Kasumi-1 (cell line): ENCODE measurements around the gene LLGL2.
A peak's percentile ranks its signal among the peaks of the same experiment; 100 is the strongest.

Experiments
- DNase-seq, 2 experiments: peaks; one replicate each; lab custom pipeline; 2025; lab: John Stamatoyannopoulos, UW

Gene LLGL2

DNA sequence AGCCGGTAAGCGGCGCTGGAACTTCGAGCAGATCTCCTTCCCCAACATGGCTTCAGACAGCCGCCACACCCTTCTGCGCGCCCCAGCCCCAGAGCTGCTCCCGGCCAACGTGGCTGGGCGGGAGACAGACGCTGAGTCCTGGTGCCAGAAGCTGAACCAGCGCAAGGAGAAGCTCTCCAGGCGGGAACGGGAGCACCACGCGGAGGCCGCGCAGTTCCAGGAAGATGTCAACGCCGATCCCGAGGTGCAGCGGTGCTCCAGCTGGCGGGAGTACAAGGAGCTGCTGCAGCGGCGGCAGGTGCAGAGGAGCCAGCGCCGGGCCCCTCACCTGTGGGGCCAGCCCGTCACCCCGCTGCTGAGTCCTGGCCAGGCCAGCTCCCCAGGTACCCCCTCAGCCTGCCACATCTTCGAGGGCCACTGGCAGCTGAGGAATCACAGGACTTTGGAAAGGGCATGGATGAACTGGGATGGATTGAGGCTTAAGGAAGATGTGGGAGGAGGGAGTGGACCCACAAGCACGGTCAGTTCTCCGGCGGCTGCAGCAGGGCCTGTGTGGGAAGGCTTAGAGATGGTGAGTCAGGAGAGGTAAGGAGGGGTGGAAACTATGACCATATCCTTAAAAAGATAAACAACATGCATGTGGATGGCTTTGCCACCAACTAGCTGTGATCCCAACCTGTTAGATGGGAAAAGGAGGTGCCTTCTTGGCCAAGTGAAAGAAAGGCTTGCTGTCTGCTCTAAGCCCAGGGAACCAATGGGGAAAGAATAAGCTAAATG is 3.4 kb upstream of the LLGL2 start:
- DNase-seq, result no peak

DNA sequence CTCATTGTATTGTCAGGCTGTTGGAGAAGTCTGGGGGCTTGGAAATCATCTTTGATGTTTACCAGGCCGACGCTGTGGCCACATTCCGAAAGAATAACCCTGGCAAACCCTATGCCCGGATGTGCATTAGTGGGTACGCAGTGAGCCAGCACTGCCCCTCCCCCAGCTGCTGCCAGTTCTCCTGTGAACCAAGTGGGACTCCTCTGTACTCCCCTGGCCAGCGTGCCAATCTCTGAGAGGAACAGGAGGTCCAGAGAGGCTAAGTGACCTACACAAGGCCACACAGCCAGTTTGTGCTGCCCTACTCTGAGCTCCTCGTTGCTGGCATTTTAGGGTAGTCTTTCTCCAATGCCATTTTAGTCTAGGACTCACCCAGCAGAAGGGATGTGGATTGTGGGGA is 1.9 kb upstream of the LLGL2 start:
- DNase-seq, result no peak

DNA sequence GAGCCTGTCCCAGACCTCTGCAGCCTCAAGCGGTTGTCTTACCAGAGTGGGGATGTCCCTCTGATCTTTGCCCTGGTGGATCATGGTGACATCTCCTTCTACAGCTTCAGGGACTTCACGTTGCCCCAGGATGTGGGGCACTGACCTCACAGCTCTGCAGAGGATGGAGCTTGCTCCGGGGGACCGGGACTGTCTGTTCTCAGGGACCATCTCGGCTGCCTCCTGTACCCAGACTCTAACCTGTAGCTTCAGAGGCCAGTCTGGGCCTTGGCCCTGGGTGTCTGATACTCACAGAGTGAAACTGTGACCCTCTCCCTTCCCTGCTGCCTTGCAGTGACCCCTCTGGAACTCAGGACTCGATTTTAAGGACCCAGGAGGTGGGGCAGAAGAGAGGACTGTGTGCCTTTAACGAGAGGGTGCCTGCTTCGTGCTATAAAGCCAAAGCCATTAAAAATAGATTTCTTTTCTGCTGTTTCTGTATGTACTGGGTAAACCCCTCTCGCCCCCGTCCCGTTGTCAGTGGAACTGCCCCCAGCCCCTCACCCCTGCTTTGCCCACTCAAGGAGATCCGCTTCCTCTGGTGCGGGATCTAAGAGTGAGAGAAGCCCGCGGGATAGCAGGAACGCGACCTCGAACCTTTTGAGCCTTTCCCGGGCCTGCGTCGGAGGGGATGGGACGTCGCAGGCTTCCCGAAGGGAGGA is 1.1 kb upstream of the LLGL2 start:
- peak in 1 of 2 experiments; percentile 34 for DNase-seq

DNA sequence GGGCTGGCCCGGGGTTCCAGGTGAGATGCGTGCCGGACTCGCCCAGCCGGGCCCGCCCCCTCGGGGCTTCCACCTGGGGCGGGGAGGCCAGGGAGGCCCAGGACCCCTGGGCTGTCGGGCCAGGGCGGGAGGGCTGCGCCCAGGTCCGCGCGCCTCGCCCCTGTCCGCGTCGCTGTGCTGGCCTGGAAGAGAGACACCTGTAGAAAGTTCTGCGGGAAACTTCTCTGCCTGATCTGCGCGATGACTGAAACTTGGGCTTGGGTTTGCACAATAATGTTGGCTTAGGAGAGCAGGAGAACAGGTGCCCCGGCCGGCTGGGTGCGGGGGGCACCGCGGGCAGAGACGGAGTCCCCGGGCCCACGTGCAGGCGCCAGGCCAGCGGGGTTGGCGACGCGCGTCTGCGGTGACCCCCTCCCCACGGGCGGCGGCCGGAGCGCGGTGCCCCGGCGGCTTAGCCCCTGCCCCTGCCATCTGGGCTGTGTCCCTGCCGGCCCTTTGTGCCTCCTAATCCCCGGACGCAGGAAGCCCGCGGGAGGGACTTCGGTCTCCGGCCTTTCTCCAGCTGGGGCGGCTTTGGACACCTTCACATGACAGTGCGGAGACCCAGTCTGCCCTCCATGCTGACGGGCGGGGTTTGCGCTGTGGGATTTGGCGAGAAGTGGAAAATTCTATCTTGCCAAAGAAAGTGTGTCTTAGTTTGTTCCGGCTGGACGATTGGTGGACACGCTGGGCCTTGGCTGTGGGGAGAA is 483 bp downstream of the LLGL2 start:
- DNase-seq, result peak in 1 of 2 experiments; percentile 25

DNA sequence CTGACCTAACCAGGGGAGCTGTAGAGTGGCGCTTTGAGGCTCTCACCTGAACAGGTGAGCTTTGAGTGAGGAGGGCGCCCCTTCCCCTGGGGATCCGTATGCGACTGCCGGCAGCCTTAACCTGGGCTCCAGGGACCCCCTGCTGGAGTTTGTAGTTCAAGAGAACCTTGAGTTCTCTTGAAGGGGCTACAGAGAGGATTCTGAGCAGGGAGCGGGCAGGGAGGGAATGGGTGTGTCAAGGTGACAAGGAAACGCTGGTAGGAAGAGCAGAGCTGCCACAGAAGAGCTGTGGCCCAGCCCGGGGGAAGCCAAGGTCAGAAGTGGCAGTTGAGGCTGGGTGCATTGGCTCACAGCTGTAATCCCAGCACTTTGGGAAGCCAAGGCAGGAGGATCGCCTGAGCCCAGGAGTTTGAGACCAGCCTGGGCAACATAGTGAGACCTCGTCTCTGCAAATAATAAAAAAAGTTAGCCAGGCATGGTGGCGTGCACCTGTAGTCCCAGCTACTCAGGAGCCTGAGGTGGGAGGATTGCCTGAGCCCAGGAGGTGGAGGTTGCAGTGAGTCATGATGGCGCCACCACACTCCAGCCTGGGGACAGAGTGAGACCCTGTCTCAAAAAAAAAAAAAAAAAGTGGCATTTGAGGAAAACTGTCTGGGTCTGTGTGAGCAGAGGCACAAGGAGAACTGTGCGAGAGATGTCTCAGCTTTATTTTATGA is 1.2 kb downstream of the LLGL2 start:
- DNase-seq, result no peak

DNA sequence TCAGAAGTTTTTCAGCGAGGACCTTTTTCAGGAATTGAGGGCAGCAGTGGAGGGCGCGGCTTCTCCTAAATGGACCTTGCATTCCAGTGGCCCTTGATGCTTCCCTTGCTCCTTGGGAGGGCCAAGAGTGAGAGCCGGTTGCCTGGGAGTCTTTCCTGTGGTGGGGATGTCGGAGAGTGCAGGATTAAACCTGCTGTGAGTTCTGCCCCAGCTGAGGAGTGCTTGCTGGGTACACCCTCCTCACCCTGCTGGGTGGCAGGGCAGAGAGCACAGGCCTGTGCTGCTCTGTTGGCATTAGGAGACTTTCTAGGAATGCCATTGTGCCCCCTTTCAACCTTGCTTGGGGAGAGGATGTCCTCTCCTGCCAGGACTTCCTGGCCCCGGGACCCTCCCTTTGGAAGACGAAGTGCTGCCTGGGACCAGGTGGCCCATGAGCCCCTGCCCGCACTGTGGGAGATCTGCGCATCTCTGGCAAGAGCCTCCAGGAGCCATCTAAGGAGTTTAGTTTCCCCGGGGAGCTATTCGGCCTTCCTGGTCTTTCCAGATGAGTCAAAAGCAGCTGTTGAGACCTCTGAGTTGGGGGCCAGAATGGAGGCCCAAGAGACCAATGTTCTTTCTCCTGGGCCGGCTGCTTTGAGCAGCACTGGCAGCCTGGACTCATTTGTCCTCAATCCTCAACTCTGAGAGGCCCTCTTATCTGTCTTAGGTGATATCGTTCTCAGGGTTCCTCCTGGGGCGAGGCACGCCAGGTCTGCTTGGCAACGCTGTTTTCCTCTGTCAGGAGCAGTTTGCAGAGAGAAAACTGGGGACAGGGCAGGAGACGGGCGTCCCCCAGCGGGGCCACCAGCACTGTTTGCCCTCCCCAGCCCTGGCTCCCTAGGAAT is 5.6 kb downstream of the LLGL2 start:
- no peak for DNase-seq

DNA sequence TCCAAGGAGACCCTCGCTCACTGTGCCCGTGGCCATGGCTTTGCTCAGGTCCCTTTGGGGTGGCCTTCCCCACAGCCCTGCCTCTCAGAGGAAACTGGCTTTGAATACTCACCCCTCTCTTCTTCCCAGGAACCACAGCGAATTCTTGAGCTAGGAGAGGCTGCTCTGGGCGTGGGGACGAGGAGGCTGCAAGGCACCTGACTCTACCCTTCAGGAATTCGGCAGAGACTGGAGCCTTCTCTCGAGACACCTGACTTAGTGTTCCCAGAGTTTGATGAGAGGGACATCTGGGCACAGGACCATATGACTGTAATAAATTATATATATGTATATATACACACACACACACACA is 6.2 kb downstream of the LLGL2 start:
- DNase-seq, result no peak

DNA sequence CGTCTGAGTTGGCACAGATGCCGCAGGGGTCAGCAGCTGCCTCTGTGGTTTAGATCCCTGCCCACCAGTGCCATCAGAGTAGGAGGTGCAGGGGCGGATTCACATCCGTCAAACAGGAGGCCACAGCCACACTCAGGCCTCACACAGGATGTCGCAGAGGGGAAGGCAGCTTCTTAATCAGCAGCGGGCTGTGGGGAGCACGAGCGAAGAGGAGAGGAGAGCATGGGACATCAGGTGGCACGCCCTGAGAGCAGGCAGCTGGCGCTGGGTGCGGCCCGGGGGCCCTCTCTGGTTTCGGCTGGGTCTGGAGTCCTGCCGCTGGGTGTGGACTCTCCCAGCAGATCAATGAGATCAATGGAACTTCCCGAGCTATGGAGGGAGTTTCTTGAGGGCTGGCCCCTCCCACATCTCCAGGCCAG is 9.6 kb downstream of the LLGL2 start:
- DNase-seq, result no peak

DNA sequence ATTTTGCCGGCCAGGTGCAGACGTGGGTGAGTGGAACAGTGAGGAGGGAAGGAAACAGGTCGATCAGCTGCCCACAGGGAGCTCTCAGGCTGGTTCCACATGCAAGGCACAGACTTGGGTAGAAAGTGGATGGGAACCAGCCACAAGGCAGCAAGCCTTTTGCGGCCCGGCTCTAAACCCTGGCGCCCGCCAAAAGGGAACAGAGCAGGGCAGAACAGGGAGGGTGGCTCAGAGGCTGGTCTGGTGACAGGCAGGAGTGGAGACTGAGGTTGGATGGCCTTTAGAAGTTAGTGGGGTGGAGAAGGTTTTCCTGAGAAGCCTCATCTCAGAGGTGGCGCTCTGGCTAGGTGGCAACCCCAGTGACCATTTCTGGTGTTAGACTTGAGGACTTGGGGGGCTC is 10.4 kb downstream of the LLGL2 start:
- DNase-seq, result no peak

DNA sequence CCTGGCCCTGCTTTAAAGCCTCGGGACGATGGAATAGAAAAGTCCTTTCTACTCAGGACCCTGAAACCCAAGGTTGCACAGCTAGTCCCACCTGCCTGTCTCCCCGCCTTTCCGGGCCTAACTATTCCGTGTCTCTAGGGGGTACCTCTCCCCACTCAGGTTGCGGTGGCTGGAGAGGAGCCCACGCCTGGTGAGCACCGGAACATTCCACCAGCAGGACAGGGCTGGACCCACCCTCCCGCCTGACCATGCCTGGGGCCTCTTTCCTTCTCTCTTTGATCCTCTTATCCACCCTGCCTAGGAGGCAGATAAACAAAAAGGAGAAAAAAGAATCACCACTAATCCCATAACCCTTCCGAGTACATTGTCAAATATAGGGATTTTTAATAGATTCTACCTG is 10.9 kb downstream of the LLGL2 start:
- no peak for DNase-seq

DNA sequence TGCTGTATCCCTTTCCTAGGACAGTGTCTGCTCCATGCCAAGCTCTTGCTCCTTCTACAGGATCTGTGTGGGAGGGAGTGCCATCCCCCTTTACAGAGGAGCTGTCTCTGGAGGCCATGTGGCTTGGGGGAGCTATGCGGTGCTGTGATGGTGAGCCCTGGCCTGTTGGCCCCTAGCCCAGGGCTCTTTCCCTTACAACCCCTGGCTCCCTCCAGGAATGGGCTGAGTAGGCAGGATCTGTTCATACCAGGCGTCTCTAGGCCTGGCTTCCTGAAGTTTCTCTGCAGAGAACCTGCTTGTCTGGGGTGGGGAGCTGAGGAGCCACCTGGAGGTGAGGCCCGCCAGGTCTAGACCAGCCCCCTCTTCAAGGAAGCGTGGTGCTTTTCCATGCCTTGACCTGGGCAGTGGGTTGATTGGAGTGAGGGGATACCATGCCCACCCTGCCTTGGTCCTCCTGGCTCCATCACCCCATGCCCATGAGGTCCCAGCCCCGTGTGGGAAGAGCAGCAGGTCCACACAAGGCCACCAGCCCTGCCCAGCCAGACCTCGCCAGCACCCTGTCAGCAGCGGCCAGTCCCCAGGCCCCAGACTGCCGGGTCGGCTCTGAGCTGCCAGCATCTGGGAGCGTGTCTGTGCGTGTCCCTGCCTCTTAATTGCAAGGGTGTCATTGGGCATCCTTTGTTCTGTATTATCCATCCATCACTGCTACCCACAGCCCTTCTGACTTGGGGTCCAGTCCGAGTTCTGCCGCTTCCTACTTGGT is 14.7 kb downstream of the LLGL2 start:
- no peak for DNase-seq

DNA sequence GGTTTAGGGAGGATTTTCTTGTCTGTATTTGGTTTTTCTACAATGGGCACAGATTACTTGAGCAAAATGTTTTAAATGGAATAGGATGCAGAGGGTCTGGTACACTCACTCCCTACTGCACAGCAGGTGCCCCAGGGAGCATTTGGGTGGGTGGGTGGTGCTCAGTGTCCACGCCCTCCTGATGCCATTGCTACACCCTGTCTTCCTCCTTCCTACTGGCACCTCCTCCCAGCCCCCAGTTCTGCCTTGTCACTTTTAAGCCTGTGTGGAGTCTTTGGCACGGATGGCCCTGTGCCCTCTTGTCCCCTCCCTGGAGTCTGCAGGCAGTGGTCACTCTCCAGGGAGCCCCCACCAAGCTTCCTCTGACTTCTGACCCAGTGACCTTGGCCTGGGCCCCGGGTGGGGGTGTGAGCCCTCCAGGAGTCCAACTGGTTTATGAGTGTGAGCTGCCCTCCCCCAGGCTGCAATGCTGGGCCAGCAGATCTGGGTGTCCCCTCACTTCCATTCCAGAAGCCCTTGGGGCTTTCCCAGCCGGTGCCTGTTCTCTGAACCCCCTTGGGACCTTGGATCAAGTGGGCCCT is 15.5 kb downstream of the LLGL2 start:
- no peak for DNase-seq

DNA sequence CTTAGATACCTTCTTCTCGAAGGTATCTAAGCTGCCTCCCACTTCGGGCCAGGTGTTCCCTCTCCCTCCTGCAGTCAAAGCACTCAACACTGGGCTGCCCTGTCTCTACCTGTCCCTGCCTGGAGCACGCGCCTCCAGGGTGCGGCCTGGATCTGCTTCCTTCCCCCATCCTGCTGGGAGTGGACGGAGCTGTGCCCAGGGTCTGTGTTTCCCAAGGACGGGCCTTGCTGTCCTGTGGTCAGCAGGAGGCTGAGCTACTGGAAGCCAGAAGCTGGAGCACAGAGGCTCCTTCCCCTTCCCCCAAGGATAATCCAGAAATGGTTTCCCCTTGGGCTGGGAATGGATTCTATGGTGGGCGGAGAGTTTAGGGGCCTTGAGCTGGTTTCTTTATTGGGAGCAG is 16.7 kb downstream of the LLGL2 start:
- DNase-seq, result no peak

DNA sequence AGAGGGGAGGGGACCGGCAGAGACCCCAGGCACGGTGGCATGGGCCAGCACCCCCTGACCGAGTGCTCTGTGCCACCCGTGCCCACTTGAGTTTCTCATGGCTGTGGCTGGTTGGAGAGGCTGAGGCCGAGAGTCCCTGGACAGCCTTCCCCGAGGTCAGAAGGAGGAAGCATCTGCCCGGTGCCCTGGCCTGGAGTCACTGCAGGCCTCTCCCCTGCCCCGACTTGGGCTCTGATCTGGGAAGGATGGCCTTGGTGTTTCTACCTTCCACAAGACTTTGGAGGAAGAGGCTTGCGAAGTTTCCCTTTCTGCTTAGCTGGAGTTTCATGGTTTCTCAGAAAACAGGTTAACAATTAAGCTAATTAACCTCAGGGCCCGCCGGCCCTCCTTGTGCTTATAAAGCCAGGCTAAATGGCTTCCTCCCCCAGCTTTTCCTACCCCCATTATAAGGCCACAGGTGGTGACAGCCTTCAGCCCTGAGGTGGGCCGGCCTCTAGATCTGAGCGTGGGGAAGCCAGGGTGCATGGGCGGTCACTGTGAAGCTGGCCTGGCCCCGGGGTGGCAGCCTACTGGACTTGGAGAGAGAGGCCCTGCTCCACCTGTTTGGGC is 17.3 kb downstream of the LLGL2 start:
- DNase-seq, result no peak

DNA sequence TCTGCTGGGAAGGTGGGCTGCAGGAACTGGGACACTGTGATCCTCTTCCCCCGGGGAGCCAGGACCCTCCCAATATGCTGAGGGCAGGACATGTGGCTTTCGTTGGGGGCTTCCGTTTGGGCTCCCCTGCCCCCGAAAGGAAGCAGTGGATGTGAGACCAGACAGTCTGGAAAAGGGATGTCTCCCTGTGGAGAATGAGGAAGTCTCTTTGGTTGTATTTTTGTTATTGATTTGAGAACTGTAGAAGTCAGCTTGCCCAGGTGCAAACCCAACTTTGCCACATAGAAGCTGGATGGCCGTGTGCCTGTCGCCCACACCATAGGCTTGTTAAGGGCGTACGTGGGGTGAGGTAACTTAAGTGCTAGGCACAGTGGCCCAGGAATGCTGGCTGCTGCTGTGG is 18.8 kb downstream of the LLGL2 start:
- peak in 1 of 2 experiments; percentile 58 for DNase-seq

DNA sequence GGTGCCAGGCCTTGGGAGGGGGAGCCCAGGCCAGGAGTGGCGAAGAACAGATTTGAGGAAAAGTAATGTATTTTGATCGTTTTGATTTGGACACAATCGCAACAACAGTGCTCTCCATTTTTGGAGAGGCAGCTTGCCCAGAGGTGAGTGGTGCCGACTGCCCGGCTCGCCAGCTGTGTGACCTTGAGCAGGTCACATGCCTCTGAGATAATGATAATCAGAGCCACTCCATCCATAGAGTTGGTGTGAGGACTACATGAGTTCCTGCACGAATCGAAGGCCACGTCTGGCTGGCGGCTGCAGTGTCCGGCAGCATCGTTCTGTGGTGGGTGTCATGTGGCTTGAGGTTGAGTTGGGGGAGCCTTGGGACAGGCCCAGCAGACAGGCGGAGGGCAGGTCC is 20.7 kb downstream of the LLGL2 start:
- DNase-seq, result no peak

DNA sequence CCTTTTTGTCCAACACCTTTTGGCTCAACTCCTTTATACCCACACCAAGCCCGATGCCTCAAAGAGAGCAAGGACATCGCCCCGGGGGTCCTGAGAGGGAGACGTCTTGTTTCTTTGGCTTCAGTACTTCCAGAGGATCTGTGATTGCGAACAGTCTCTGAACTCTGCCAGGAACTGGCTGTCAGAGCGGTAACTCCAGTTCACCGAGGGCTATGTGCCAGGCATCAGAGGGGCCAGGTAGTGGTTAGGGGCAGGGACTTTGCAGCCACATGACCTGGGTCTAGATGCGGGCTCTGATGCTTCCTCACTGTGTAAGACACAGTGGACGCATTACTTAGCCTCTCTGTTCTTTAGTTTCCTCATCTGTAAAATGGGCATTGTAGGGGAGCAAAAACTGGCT is 21.6 kb downstream of the LLGL2 start:
- DNase-seq, result no peak

DNA sequence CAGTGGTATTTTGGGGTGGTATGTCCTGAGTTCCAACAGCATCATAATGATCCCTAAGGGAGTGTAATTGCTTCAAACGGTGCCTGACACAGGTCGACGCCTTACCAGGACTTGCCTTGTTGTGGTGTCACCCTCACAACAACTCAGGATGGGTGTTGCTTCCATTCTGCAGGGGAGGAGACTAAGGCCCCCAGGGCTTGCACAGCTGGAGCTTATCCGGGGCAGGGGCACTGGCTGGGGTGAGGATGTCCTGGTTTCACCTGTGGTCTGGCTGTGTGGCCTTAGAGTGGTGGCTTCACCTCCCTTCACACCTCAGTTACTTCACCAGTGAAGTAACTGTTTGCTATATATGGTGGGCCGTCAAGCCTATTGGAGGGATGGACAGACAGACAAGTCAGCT is 23.3 kb downstream of the LLGL2 start:
- no peak for DNase-seq

DNA sequence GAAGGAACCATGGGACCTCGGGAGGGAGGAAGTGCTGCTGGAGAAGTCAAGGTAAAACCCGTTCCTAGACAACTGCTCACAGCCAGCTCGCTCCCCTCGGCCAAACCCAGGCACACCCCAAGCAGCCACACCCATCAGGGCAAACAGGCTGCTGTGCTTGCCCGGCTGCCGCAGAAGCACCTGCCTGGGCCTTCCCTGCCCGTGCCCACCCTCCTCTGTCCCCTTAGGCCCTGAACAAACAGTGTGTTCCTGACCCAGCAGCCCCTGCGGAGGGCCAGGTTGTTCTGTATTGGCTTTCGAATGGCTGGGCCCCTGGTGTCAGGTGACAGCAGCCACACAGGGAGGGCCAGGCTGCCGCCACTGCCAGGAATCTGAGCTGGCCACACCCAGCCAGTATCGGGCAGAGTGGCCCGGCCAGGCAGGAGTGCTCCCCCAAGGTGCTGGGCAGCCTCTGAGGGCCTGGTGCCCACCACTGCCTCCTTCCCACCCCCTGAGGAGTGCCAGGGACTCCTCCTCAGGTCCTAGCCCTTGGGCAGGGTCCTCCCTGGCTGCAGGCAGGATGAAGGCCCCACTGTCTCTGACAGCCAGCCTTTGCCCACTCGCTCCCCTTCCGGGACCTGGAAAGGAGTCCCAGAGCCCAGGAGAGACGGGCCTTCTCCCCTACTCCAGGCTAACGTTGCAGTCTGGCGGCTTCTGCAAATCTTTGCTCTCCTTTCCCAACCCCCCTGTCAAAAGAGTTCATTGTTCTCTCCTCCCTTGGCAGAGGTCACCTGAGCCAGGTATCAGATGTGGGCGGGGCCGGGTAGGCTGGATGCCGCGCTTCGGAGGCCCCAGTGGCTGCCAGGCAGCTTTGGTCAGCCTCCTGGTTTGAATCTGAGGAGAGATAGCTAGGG is 24.0 kb downstream of the LLGL2 start:
- no peak for DNase-seq
